Measurements from ENCODE around the gene DNAH12. TPM values are rescaled to one million over a fixed set of nuclear protein-coding genes. Genes with fewer than 3 reads are reported as not detected.

Gene DNAH12
- polyA plus RNA-seq, 1 donor from 2014 or later, result 1.8 TPM

- Histone ChIP-seq H3K9ac (ENCODE audit: low read length) (no peak overlapping the region), H3K9me3 (ENCODE audit: low read length) (no peaks in the 10 kb centered on the region), H3K36me3 (ENCODE audit: insufficient read depth, low read length) (no peaks in the 10 kb centered on the region), H3K4me2 (ENCODE audit: low read length) (no peak overlapping the region), H4K20me1 (ENCODE audit: insufficient read depth) (no peaks in the 10 kb centered on the region), H3K9me2 (ENCODE audit: insufficient read depth, low read length) (no peaks in the 10 kb centered on the region), H3K4me3 (ENCODE audit: low read length) (no peak overlapping the region), H3K79me2 (replicated peaks; ENCODE audit: insufficient read depth, low read length) (no peaks in the 10 kb centered on the region), H3F3A (ENCODE audit: insufficient read depth, low read length, poor library complexity, severe bottlenecking) (no peaks in the 10 kb centered on the region), H3K27me3 (ENCODE audit: insufficient read depth, low read depth, low read length) (no peaks in the 10 kb centered on the region), H3K27ac (ENCODE audit: low read length) (no peak overlapping the region), H2AFZ (ENCODE audit: low read depth, low read length) (no peak overlapping the region)
- TF ChIP-seq RAD21 (conservative IDR thresholded peaks at IDR 0.05) (no peak), EP300 (conservative IDR thresholded peaks at IDR 0.05; ENCODE audit: poor library complexity, severe bottlenecking) (no peak), EZH2 (IDR thresholded peaks at IDR 0.05; ENCODE audit: borderline replicate concordance, insufficient read depth, low read length, poor library complexity, severe bottlenecking) (no peak), TAF1 (IDR thresholded peaks at IDR 0.05; ENCODE audit: low read depth) (no peak), SMC3 (conservative IDR thresholded peaks at IDR 0.05; ENCODE audit: poor library complexity) (no peak), MXI1 (conservative IDR thresholded peaks at IDR 0.05; ENCODE audit: poor library complexity, severe bottlenecking) (no peak), POLR2AphosphoS5 (IDR thresholded peaks at IDR 0.05) (no peak)
- TF ChIP-seq, protein P1, sequence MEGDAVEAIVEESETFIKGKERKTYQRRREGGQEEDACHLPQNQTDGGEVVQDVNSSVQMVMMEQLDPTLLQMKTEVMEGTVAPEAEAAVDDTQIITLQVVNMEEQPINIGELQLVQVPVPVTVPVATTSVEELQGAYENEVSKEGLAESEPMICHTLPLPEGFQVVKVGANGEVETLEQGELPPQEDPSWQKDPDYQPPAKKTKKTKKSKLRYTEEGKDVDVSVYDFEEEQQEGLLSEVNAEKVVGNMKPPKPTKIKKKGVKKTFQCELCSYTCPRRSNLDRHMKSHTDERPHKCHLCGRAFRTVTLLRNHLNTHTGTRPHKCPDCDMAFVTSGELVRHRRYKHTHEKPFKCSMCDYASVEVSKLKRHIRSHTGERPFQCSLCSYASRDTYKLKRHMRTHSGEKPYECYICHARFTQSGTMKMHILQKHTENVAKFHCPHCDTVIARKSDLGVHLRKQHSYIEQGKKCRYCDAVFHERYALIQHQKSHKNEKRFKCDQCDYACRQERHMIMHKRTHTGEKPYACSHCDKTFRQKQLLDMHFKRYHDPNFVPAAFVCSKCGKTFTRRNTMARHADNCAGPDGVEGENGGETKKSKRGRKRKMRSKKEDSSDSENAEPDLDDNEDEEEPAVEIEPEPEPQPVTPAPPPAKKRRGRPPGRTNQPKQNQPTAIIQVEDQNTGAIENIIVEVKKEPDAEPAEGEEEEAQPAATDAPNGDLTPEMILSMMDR (IDR thresholded peaks at IDR 0.05; ENCODE audit: poor library complexity, severe bottlenecking), result no peak
- TF ChIP-seq, protein P2, sequence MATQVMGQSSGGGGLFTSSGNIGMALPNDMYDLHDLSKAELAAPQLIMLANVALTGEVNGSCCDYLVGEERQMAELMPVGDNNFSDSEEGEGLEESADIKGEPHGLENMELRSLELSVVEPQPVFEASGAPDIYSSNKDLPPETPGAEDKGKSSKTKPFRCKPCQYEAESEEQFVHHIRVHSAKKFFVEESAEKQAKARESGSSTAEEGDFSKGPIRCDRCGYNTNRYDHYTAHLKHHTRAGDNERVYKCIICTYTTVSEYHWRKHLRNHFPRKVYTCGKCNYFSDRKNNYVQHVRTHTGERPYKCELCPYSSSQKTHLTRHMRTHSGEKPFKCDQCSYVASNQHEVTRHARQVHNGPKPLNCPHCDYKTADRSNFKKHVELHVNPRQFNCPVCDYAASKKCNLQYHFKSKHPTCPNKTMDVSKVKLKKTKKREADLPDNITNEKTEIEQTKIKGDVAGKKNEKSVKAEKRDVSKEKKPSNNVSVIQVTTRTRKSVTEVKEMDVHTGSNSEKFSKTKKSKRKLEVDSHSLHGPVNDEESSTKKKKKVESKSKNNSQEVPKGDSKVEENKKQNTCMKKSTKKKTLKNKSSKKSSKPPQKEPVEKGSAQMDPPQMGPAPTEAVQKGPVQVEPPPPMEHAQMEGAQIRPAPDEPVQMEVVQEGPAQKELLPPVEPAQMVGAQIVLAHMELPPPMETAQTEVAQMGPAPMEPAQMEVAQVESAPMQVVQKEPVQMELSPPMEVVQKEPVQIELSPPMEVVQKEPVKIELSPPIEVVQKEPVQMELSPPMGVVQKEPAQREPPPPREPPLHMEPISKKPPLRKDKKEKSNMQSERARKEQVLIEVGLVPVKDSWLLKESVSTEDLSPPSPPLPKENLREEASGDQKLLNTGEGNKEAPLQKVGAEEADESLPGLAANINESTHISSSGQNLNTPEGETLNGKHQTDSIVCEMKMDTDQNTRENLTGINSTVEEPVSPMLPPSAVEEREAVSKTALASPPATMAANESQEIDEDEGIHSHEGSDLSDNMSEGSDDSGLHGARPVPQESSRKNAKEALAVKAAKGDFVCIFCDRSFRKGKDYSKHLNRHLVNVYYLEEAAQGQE (IDR thresholded peaks at IDR 0.05; ENCODE audit: borderline replicate concordance), result no peak
Measured at GRCh38 chr3:57298041-57298440, 246.1 kb downstream of the DNAH12 start.

DNA sequence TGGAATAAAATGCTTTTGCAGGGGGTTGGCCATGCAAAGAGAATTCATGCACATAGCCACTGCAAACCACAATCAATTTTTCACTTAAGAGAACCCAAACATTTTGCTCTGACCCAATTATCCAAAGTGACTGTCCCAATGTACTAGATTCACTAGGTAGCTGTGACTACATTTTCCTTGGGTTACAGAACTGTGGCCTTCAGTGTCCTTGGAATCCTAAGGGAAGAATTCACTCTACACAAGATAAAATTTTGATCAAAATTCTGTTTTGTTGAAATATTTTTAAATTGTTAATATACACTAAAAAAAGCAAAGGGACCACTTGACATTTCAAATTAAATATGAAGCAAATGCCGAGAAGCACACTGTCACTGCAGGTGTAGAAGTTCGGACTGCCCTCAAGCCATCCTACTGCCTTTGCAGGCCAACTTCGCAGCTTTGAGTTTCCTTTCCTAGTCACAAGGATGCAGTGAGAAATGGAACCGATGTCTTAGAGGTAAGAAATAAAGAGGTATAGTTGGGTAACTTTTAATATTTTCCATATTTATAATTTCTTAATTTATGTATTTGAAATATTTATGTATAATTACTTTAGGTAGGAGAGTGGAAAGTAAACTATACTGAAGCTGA, 251.1 kb downstream of the DNAH12 start:
- H2AFZ ChIP-seq (ENCODE audit: low read depth, low read length), result no peak overlapping the region
- H3K36me3 ChIP-seq (ENCODE audit: insufficient read depth, low read length), result no peaks in the 10 kb centered on the region
- H3K79me2 ChIP-seq (replicated peaks; ENCODE audit: insufficient read depth, low read length), result no peaks in the 10 kb centered on the region
- H3K4me3 ChIP-seq (ENCODE audit: low read length), result no peak overlapping the region
- TF ChIP-seq SMC3 (conservative IDR thresholded peaks at IDR 0.05; ENCODE audit: poor library complexity) (no peak), POLR2AphosphoS5 (IDR thresholded peaks at IDR 0.05) (no peak), EZH2 (IDR thresholded peaks at IDR 0.05; ENCODE audit: borderline replicate concordance, insufficient read depth, low read length, poor library complexity, severe bottlenecking) (no peak), EP300 (conservative IDR thresholded peaks at IDR 0.05; ENCODE audit: poor library complexity, severe bottlenecking) (no peak), RAD21 (conservative IDR thresholded peaks at IDR 0.05) (no peak), TAF1 (IDR thresholded peaks at IDR 0.05; ENCODE audit: low read depth) (no peak)
- TF ChIP-seq, protein P1 (IDR thresholded peaks at IDR 0.05; ENCODE audit: poor library complexity, severe bottlenecking), result no peak
- TF ChIP-seq, protein P2 (IDR thresholded peaks at IDR 0.05; ENCODE audit: borderline replicate concordance), result no peak
- H4K20me1 ChIP-seq (ENCODE audit: insufficient read depth), result no peaks in the 10 kb centered on the region
- no peak overlapping the region for H3K9ac ChIP-seq (ENCODE audit: low read length)
- no peak overlapping the region for H3K4me2 ChIP-seq (ENCODE audit: low read length)
- H3K9me3 ChIP-seq (ENCODE audit: low read length), result no peaks in the 10 kb centered on the region
- H3F3A ChIP-seq (ENCODE audit: insufficient read depth, low read length, poor library complexity, severe bottlenecking), result no peaks in the 10 kb centered on the region
- H3K27me3 ChIP-seq (ENCODE audit: insufficient read depth, low read depth, low read length), result no peaks in the 10 kb centered on the region
- no peak overlapping the region for H3K27ac ChIP-seq (ENCODE audit: low read length)
- H3K9me2 ChIP-seq (ENCODE audit: insufficient read depth, low read length), result no peaks in the 10 kb centered on the region

Measured in neural cell (in vitro differentiated cells).